DOHH2 (cell line): Measurements from ENCODE around the gene EYA2.

Experiments
- EZH2phosphoT487 ChIP-seq: fragments of 200-600 bp; sonication (generic); IDR thresholded peaks from 2 replicates; pipeline ENCODE4 v1.6.1; 2017; ENCODE audit warnings: borderline replicate concordance, mild to moderate bottlenecking, antibody characterized with exemption, low read length, moderate library complexity, mixed read lengths
- TF ChIP-seq, protein P1 (sequence below): fragments of 200-600 bp; sonication (generic); IDR thresholded peaks from one replicate; pipeline ENCODE4 v1.5.1; 2014; ENCODE audit warnings: antibody characterized with exemption, mild to moderate bottlenecking, low read depth, low read length; ENCODE audit not compliant: poor library complexity, severe bottlenecking

DNA sequence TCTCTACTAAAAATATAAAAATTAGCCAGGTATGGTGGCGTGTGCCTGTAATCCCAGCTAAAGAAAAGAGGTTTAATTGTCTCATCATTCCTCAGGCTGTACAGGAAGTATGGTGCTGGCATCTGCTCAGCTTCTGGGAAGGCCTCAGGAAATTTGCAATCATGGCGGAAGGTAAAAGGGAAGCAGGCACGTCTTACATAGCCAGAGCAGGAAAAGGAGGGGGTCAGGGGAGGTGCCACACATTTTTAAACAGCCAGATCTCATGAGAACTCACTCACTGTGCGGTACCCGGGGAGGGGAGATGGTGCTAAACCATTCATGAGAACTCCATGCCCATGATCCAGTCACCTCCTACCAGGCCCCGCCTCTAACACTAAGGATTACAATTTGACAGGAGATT is 191.7 kb downstream of the EYA2 start:
- TF ChIP-seq, protein P1, sequence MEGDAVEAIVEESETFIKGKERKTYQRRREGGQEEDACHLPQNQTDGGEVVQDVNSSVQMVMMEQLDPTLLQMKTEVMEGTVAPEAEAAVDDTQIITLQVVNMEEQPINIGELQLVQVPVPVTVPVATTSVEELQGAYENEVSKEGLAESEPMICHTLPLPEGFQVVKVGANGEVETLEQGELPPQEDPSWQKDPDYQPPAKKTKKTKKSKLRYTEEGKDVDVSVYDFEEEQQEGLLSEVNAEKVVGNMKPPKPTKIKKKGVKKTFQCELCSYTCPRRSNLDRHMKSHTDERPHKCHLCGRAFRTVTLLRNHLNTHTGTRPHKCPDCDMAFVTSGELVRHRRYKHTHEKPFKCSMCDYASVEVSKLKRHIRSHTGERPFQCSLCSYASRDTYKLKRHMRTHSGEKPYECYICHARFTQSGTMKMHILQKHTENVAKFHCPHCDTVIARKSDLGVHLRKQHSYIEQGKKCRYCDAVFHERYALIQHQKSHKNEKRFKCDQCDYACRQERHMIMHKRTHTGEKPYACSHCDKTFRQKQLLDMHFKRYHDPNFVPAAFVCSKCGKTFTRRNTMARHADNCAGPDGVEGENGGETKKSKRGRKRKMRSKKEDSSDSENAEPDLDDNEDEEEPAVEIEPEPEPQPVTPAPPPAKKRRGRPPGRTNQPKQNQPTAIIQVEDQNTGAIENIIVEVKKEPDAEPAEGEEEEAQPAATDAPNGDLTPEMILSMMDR: no peak
- TF ChIP-seq EZH2phosphoT487: no peak
